GM18861 (cell line): ENCODE measurements around the gene FHIT.
"Not testable (repeated sequence)": the region's sequence is repeated elsewhere in the genome, so short reads cannot be mapped to it uniquely, and the experiment has no call there.

ENCODE experiments used
- ATAC-seq: cut with Tn5 transposase; IDR thresholded peaks from one replicate; pipeline ENCODE4 v1.9.1; 2021; ENCODE audit not compliant: unreplicated experiment

FHIT gene

DNA sequence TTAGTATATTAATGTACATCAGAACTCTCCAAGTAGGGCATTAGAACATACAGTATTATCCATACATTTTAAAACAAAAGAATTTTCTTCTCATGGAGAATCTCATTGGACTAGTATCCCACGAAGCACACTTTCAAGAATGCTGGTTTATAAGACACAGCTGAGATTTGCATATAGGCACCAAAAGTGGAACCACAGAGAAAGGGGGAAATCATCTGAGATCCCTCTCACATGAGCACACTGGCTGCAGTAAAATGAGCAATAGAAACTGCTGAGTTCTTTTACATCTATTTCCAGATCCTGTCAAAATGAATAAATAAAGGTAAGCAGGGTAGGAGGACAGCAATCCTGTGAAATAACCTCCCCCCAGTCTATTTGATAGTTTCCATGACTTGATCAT is 665.3 kb downstream of the FHIT start:
- ATAC-seq: peak; percentile 62

DNA sequence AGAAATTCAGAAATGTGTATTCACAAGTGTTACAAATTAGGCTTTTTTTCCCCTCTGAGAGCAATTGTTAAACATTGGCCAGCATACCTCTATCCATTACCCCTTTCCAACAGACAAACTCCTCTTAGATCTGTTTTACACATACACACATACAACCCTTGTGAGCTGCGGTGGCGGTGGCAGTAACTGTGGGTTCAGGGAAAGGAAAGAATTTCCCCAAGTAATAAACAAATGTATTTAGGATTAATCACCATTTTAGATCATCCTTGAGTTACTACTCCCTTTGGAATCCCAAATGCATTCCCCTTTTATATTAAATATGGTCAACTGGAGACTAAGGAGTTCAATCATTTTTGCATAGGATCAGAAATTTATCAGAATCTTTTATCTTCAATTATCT is 667.0 kb downstream of the FHIT start:
- no peak for ATAC-seq

DNA sequence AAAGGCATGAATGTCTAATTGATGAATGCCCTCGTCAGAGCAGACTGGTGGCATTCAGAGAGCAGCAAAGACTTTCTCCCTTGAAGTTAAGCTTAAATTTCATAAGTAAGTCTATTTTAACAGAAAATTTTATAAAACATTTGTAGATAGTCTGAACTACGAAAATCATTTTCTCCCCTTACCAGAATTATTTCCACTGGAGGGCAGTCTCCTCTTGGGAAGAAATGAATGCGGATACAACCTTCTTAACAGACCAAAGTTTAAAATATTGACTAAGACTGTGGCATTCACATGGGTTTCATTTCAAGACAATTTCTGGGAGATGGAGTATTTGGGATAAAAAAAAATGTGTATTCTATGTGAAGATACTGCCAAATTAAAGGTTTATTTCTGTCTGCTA is 669.0 kb downstream of the FHIT start:
- ATAC-seq: no peak

DNA sequence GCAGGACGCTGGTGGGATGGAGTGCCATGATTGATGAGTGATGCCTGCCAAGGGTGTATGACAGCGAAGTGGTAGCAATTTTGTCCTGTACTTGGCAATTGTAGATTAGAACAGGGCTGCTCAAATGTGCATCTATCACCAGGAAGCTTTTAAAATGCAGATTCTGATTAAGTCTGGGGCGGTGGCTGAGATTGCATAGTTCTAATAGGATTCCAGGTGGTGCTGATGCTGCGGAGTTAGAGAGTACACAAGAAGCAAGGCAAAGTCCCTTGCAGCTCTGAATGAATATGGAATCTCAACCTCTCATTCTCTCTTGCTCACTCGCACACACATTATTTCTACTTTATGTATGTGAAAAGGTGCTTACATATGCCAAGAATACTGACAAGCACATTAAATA is 670.4 kb downstream of the FHIT start:
- ATAC-seq: no peak

DNA sequence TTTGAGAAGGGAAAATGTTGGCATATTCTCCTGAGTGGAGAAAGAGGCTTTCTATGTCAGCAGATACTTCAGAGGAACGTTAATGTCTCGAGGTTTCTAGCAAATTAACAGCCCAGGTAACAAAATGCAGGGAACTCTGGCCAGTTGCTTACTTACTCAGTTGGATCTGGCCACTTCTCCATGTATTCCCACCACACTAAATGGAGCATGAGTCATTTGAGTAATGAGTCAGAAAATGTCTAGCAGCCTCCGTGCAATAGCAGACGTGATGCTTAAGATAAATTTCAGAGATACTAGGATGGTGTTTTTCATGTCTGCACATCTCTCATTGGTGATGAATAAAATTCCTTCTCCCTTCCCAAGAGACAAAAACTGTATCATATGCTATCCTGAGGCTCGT is 671.5 kb downstream of the FHIT start:
- ATAC-seq: no peak

DNA sequence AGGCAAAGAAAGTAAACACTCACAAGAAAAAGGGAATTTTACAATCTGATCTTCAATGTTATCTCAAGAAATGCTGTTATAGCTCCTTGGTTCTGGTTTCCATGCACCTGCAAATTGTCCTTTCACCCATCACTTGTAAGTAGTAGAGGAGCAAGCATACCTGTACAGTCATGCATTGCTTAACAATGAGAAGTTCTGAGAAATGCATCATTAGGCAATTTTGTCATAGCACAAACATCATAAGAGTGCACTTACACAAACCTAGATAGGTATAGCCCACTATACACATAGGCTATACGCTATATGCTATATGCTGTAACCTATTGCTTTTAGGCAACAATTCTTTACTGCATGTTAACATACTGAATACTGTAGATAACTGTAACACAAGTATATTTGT is 672.3 kb downstream of the FHIT start:
- ATAC-seq: no peak

DNA sequence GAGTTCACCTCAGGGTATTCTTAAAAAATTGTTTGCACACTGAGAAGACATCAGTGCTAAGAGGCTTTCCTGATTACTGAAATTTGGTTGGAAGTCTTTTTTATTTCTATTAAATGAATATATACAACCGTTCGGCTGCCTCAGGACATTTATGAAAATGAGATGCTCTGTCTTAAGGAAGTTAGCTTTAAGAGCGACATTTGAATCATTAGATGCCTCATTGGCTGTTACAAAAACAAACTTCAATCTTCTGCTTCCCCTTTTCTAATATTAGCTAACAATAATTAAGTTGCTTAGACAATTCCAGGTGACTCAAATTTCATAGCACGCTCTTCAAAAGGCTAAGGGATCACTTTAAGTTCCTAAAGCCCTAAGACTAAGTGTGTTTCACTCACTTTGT is 673.7 kb downstream of the FHIT start:
- no peak for ATAC-seq

DNA sequence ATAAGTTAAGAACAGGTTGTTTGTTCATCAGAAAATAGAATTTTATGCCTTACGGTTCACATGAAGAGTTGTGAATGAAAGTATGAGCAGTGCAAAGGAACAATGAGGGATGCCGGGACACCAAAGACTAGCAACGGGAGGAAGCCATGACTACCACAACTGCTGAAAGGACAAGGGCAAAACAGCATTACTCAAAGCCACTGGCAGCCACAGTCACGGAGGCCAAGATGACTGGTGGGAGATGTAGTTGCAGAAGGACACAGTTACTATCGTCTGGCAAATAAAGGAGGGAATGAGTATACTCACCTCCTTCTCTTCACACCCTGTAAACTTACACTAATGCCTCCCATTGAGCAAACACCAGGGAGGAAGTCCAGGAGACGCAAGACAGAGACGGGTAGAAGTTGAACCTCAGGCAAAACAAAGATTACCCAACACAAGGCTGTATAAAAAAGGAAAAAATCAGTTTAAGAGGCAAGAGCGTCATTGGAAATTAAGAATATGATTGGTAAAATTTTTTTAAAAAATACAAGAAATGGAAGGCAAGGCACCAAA is 675.5 kb downstream of the FHIT start:
- no peak for ATAC-seq

DNA sequence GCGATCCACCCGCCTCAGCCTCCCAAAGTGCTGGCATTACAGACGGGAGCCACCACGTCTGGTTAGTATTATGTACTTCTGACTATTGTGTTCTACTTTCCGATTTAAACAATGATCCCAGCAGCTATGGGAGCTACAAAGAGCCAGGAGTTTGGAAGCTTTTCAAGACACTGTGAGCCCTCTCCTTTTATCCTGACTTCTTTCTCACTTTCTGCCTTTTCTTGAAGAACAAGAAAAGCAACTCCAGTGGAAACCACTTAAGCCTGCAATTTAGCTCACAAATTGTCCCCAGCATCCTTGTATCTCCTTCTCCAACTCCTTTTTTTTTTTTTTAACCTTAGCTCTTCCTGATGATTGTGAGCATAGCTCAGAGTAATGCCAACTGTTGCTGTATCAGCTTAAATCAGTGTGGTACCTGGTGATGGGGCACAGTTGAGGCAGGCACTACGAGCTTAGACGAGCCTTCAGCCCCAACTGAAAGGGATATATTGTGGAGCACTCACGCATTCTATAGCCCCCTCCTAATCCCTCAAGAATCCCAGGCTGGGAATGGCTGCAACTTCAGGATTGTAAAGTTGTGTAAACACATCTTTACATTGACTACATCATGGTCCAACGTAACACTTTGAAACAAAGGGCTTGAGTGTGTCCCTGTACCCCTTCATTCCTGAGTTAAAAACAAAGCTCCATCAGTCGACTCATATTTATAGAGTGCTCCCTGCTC is 677.0 kb downstream of the FHIT start:
- ATAC-seq: no peak

DNA sequence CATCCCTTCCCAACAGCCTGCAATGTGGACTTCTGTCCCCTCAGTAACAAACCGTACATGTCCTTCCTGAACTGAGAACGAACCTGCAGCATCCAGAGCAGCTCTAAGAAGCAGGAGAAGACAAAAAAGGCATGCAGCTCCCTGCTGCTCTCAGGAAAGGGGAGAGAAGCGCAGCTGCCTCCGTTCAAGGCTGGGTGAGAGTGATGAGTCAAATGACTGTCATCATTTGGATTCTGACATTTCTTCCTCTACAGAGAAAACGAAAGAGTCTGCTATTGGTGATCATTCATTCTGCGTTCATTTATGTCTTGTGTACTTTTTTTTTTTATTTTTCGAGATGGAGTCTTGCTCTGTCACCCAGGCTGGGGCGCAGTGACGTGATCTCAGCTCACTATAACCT is 677.8 kb downstream of the FHIT start:
- no peak for ATAC-seq

DNA sequence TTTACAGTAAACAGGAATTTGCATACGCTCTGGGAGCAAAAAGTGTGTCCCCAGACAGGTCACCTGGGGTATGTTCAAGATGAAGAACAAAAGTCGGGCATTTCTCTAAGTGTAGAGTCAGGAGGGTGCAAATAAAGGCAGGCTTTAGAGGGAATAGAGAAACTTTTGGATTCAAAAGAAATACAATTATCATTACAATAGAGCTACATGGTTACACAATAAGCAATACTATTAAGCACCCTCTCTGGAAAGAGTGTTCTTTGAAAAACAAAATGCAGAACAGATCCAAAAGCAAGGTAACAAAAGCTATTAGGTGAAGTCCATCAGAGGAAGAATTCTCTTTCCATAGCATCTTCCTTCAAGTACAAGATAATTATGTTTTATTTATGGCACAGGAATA is 679.7 kb downstream of the FHIT start:
- ATAC-seq: no peak

DNA sequence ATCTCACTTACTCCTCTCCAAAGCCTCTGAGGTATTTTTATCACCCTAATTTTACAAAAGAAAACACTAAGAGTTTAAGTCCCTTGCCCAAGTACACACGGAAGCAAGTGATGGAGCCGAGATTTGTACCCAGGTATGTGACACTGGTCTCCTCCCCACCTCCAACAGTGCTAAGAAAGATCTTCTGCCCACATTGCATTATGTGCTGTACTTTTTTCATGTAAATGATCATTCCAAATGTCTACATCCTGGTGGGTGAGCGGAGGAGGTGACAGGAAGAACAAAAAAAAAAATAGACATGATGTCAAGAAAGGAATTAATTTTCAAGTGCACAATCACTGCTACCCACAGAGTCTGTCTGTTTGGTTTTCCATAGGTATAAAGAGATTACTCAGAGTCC is 694.1 kb downstream of the FHIT start:
- ATAC-seq: no peak

DNA sequence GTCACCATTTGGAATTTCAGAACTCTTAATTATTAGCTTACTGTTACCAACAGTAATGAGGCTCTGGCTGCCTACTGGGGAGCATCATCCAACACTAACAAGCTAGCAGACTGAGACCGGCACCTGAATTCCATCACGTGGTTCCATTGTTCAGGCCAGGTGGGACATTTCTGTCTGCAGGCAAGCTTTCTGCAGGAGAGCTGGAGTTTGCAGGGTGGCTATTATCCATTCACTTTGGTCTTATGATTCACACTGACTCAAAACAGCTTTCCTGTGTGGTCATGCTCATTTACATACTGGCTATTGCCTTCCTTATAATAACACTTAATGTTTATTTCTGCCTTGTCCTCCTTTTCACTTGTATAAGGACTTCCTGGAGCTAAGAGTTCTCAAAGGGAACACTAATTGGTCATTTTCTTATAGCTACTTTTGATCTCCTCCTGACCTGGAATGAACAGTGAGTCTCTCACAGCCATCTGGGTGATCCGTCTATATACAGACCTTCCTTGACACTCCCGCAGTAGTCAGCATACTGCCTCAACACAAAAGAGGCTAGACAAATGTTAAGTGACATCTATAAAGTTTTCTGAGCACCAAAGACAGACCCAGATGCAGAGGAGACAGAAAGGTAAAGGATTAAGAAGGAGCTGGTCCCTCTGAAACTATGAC is 695.4 kb downstream of the FHIT start:
- ATAC-seq: peak; percentile 95

DNA sequence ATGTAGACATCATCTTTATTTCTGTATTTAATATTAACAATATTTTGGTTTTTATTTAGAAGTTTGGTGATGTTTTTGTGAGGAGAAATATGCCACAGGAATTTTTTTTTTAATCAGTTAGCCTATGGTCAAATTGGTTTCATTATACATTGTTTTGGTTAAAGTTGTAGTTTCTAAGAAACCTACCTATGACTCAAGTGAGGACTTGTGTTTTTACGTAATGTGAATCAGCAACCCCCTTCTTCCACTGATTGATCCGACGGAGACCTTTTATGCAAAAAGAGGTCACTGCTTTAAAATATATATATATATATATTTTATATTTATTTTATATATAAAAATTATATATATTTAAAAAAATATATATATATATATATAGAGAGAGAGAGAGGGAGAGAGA is 698.1 kb downstream of the FHIT start:
- ATAC-seq: no peak

DNA sequence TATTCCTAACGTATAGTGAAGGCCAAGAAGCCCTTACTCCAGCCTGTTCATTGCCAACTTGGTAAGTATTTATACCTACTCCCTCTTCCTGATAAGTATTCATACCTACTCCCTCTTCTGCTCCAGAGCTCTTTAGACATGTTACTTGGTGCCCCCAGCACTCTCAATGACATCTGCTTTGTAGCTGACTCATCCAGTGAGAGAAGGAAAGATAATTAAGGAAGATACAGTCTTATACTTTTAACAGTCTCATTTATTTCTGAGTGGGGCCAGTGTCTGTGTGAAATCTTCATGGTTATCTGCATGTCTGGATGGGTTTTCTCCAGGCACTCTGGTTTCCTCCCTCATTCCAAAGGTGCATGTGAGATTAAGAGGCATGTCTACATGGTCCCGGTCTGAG is 698.7 kb downstream of the FHIT start:
- ATAC-seq: no peak

DNA sequence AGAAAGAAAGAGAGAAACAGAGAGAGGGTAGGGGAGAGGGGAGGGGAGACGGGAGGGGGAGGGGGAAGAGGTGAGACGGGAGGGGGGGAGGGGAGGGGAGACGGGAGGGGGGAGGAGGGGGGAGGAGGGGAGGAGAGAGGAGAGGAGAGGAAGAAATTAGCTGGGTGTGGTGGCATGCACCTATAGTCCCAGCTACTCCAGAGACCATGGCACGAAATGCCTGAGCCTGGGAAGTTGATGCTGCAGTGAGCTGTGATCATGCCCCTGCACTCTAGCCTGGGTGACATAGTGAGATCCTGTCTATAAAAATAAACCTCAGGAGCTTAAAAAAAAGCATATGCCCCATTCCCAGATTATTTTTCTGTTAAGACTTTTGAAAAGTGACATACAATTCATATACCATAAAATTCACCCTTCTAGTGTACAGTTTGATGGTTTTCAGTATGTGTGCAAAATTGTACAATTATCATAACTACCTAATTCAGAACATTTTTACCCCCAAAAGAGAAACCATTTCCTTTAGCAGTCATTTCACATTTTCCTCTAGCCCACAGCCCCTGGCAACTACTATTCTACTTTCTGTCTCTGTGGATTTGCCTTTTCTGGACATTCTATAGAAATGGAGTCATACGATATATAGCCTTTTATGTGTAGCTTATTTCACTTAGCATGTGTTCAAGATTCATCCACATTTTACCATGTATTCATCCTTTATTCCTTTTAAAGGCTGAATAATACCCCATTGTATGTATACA is 699.6 kb downstream of the FHIT start:
- ATAC-seq: no peak

DNA sequence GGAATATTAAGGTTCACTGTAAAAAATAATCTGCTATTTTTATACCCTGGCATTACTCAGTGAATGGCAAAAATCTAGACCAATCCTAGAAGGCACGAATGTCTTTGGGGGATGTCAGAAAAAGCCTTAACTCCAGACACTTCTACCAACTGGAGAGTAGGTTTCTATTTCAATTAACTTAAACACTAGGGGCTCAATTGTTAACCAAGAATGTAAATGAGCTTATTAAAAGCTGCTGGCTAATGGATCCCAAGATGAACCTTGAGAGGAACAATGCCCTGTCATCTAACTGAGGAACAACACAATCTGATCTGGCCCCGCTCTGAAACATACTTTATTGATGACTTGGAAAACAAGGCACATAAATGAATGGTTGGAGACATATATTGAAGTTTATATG is 701.4 kb downstream of the FHIT start:
- ATAC-seq: no peak

DNA sequence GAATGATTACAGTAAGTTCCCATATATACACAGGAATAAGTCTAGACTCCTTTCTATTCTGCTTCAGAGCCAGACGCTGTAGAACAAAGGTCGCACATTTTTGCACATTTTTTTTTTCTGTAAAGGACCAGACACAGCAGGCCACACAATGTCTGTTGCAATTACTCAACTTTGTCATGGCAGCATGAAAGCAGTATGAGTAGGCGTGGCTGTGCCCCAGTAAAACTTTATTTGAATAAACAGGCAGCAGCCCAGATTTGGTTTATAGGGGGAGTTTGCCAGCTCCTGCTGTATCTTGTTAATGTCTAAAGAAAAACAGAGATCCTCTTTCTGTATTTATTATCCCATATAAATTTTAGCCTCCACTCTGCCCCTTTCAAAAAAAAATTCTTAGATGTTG is 708.3 kb downstream of the FHIT start:
- no peak for ATAC-seq

DNA sequence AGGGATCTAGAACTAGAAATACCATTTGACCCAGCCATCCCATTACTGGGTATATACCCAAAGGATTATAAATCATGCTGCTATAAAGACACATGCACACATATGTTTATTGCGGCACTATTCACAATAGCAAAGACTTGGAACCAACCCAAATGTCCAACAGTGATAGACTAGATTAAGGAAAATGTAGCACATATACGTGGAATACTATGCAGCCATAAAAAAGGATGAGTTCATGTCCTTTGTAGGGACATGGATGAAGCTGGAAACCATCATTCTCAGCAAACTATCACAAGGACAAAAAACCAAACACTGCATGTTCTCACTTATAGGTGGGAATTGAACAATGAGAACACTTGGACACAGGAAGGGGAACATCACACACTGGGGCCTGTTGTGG is 711.9 kb downstream of the FHIT start:
- ATAC-seq: not testable (repeated sequence)

DNA sequence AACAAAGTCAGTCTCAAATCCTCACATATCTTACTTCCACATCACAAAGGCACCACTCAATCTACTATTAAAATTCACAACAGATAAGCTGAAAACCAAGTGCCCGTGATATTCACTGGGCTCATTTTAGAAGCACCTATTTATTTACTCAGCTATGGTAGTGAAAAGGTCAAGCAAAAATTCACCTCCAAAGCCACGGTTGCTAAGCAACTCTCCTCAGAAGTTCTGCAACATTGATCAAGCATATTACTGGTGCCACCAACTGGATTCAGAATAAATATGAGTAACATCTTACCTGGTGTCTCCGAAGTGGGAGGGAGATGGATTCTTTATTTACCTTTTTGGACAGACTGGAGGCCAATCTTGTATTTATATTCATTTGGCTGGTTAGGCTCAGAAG is 714.8 kb downstream of the FHIT start:
- peak; percentile 89 for ATAC-seq

DNA sequence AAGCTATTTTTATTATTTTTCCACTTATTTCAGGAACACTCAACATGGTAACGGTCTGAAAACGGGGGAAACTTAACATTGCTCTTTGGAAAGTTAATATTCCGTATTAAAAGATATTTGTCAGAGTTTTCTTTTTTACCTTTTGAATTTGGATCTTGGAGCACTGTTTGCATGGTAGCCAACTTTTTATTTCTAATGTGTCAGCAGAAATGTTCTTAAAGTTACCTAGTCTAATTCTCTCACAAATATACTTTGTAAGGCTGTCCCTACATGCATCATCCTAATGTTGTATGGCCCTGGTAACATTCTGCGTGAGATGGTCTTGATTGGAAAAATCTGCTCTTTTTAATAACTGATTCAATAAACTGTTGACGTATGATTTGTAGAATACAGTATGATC is 719.5 kb downstream of the FHIT start:
- ATAC-seq: no peak

DNA sequence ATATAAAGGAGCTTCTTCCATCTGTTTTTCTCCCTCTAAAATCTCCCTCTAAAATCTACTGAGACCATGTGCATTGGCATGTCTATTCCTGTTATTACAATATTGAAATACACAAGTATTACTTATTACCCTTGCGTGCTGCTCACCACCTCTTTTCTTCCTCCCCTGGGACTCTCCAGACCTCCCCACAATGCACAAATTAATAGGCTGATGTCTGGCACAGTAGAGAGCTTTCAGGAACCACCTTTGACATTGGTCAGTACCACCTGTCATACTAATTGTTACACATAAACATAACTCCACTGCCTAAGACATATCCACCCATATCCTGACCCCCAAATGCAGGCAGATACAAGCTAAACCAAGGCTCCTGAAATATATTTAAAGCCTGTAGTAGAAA is 722.6 kb downstream of the FHIT start:
- peak; percentile 88 for ATAC-seq
